SK-N-SH treated with all-trans-retinoic acid at 6 μM for 48 hours (cell line): Measurements from ENCODE around the gene RB1.

Experiments used
- ARNTL ChIP-seq: fragments of 450-650 bp; formaldehyde crosslinking; IDR thresholded peaks from 2 replicates; pipeline ENCODE4 v1.5.0; 2020; ENCODE audit warnings: low read depth, mild to moderate bottlenecking, moderate library complexity, borderline replicate concordance
- BACH2 ChIP-seq: fragments of 250-450 bp; sonication (Bioruptor Pico); IDR thresholded peaks from 2 replicates; pipeline ENCODE4 v1.9.0; 2021; ENCODE audit warnings: mild to moderate bottlenecking, borderline replicate concordance
- GLIS3 ChIP-seq: fragments of 250-450 bp; sonication (Bioruptor Pico); IDR thresholded peaks from 2 replicates; pipeline ENCODE4 v1.5.0; 2020; ENCODE audit warnings: mild to moderate bottlenecking, moderate library complexity
- OSR1 ChIP-seq: fragments of 250-450 bp; sonication (Bioruptor Pico); IDR thresholded peaks from 2 replicates; pipeline ENCODE4 v1.8.0; 2022; ENCODE audit warnings: moderate library complexity, mild to moderate bottlenecking, inconsistent platforms
- PATZ1 ChIP-seq: fragments of 250-450 bp; sonication (Bioruptor Pico); IDR thresholded peaks from 2 replicates; pipeline ENCODE4 v1.8.0; 2020; ENCODE audit warnings: mild to moderate bottlenecking, moderate library complexity, borderline replicate concordance
- PPARA ChIP-seq: fragments of 250-450 bp; sonication (Bioruptor Pico); IDR thresholded peaks from 2 replicates; pipeline ENCODE4 v1.5.0; 2020; ENCODE audit warnings: mild to moderate bottlenecking, borderline replicate concordance
- RARB ChIP-seq: fragments of 250-450 bp; sonication (Bioruptor Pico); IDR thresholded peaks from 2 replicates; pipeline ENCODE4 v1.8.0; 2021; ENCODE audit warnings: mild to moderate bottlenecking, moderate library complexity
- SNAI2 ChIP-seq: fragments of 250-450 bp; sonication (Bioruptor Pico); IDR thresholded peaks from 2 replicates; pipeline ENCODE4 v1.5.0; 2020; ENCODE audit warnings: mild to moderate bottlenecking, moderate library complexity
- ZNF565 ChIP-seq: fragments of 450-650 bp; formaldehyde crosslinking; conservative IDR thresholded peaks from 2 replicates; pipeline ENCODE4 v1.5.0; 2020; ENCODE audit warnings: low read depth, mild to moderate bottlenecking, moderate library complexity
- TF ChIP-seq, protein P1 (sequence below): fragments of 250-450 bp; sonication (Bioruptor Pico); IDR thresholded peaks from 2 replicates; pipeline ENCODE4 v1.5.0; 2020; ENCODE audit warnings: mild to moderate bottlenecking, moderate library complexity

DNA sequence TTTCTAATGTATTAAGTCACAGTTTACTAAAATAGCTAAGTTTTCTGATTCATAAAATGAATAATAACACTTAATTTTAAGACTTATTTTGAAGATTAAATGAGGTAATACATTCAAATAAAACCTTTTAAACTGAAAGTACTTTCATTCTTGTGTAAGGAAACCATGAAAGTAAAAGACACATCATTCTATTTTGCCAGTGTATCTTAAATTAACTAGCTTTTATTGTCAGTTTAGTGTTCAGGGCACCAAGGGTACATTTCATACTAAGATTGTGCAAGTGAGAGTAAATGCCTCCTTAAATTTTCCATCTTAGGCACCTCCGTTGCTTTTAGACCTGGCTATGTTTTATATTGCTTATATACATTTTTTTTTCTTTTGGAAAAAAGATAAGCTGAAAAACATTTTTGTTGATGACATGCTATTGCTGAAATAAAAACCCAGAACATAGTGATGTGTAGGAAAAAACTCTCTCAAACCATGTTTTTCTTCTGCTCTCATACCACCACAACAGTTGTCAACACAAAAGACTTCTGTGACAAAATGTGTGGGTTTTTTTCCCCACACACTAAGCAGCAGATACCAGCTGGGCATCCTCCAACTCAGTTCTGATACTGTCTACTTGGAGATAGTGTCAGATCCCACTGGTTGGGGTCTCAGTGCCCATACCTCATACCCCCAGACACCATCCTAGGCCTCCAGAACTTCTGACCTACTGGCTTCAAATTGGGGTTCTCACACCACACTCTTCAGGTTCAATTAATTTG is 140.1 kb downstream of the RB1 start:
- TF ChIP-seq BACH2 (CRISPR knock-in tag) = no peak
- no peak for TF ChIP-seq PATZ1
- no peak for TF ChIP-seq OSR1 (CRISPR knock-in tag)
- TF ChIP-seq ZNF565 = no peak
- TF ChIP-seq SNAI2 = no peak
- TF ChIP-seq RARB (CRISPR knock-in tag) = no peak
- TF ChIP-seq PPARA (CRISPR knock-in tag) = no peak
- TF ChIP-seq ARNTL (CRISPR knock-in tag) = no peak
- TF ChIP-seq, protein P1, sequence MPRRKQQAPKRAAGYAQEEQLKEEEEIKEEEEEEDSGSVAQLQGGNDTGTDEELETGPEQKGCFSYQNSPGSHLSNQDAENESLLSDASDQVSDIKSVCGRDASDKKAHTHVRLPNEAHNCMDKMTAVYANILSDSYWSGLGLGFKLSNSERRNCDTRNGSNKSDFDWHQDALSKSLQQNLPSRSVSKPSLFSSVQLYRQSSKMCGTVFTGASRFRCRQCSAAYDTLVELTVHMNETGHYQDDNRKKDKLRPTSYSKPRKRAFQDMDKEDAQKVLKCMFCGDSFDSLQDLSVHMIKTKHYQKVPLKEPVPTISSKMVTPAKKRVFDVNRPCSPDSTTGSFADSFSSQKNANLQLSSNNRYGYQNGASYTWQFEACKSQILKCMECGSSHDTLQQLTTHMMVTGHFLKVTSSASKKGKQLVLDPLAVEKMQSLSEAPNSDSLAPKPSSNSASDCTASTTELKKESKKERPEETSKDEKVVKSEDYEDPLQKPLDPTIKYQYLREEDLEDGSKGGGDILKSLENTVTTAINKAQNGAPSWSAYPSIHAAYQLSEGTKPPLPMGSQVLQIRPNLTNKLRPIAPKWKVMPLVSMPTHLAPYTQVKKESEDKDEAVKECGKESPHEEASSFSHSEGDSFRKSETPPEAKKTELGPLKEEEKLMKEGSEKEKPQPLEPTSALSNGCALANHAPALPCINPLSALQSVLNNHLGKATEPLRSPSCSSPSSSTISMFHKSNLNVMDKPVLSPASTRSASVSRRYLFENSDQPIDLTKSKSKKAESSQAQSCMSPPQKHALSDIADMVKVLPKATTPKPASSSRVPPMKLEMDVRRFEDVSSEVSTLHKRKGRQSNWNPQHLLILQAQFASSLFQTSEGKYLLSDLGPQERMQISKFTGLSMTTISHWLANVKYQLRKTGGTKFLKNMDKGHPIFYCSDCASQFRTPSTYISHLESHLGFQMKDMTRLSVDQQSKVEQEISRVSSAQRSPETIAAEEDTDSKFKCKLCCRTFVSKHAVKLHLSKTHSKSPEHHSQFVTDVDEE (CRISPR knock-in tag) = no peak
- no peak for TF ChIP-seq GLIS3 (CRISPR knock-in tag)
